Neural progenitor cell (in vitro differentiated cells): ENCODE measurements around the gene LZTFL1. TPM values are rescaled to one million over a fixed set of nuclear protein-coding genes. Genes with fewer than 3 reads are reported as not detected.

Source experiments
- DNase-seq: peaks from one replicate; pipeline ENCODE4 v3.0.0-alpha.2; 2016; ENCODE audit warnings: low spot score
- H2AFZ ChIP-seq: fragments of 200-600 bp; sonication (generic); replicated peaks from 2 replicates; pipeline ENCODE4 v1.6.1; 2016; ENCODE audit warnings: antibody characterized with exemption
- H3F3A ChIP-seq: fragments of 200-600 bp; sonication (generic); 2 replicates; pipeline ENCODE4 v1.6.1; 2016; ENCODE audit warnings: antibody characterized with exemption, low read depth
- H3K27ac ChIP-seq: fragments of 200-600 bp; sonication (generic); 2 replicates; pipeline ENCODE4 v1.5.1; 2016; ENCODE audit warnings: mild to moderate bottlenecking
- H3K27me3 ChIP-seq: fragments of 200-600 bp; sonication (generic); 2 replicates; pipeline ENCODE4 v1.6.1; 2016; ENCODE audit warnings: mild to moderate bottlenecking, moderate library complexity
- H3K36me3 ChIP-seq: fragments of 200-600 bp; sonication (generic); 2 replicates; pipeline ENCODE4 v1.5.1; 2016
- H3K4me1 ChIP-seq: fragments of 200-600 bp; sonication (generic); 2 replicates; pipeline ENCODE4 v1.6.1; 2016; ENCODE audit warnings: mixed run types
- H3K4me2 ChIP-seq: fragments of 200-600 bp; sonication (generic); 2 replicates; pipeline ENCODE4 v1.6.1; 2016
- H3K4me3 ChIP-seq: fragments of 200-600 bp; sonication (generic); 2 replicates; pipeline ENCODE4 v1.5.1; 2016
- H3K79me2 ChIP-seq: fragments of 200-600 bp; sonication (generic); 2 replicates; pipeline ENCODE4 v1.6.1; 2016; ENCODE audit warnings: low read depth
- H3K9ac ChIP-seq: fragments of 200-600 bp; sonication (generic); 2 replicates; pipeline ENCODE4 v1.6.1; 2016
- H3K9me3 ChIP-seq: fragments of 200-600 bp; sonication (generic); 2 replicates; pipeline ENCODE4 v1.5.1; 2016; ENCODE audit warnings: low read depth
- H4K20me1 ChIP-seq: fragments of 200-600 bp; sonication (generic); 2 replicates; pipeline ENCODE4 v1.6.1; 2016; ENCODE audit warnings: low read depth
- H3K27ac Mint-ChIP-seq: 3 replicates; pipeline ENCODE4 v1.8.0; 2021; ENCODE audit warnings: mixed read lengths
- H3K27me3 Mint-ChIP-seq: 2 replicates; pipeline ENCODE4 v1.8.0; 2022; ENCODE audit warnings: low read depth, mild to moderate bottlenecking, inconsistent platforms, moderate library complexity, mixed read lengths; ENCODE audit not compliant: insufficient read depth
- H3K36me3 Mint-ChIP-seq: 3 replicates; pipeline ENCODE4 v1.8.0; 2021; ENCODE audit warnings: mixed read lengths
- H3K4me1 Mint-ChIP-seq: 3 replicates; pipeline ENCODE4 v1.8.0; 2021; ENCODE audit warnings: mixed read lengths
- H3K4me3 Mint-ChIP-seq: 3 replicates; pipeline ENCODE4 v1.8.0; 2021; ENCODE audit warnings: mild to moderate bottlenecking, moderate library complexity, mixed read lengths
- H3K9me3 Mint-ChIP-seq: 3 replicates; pipeline ENCODE4 v1.8.0; 2020; ENCODE audit warnings: mixed read lengths
- EZH2 ChIP-seq: fragments of 200-600 bp; sonication (generic); IDR thresholded peaks from 2 replicates; pipeline ENCODE4 v1.6.1; 2017; ENCODE audit warnings: antibody characterized with exemption, mild to moderate bottlenecking, moderate library complexity
- EZH2phosphoT487 ChIP-seq: fragments of 200-600 bp; sonication (generic); IDR thresholded peaks from 2 replicates; pipeline ENCODE4 v1.6.1; 2017; ENCODE audit warnings: antibody characterized with exemption
- total RNA-seq: library from RNA; depleted of rRNA; stranded (reverse); fragments of >200 nt; gene quantifications from 2 replicates; pipeline ENCODE4 v1.2.3, GENCODE V29; 2015; ENCODE audit warnings: low replicate concordance
- TF ChIP-seq, protein P1 (sequence below): fragments of 200-600 bp; sonication (generic); IDR thresholded peaks from 2 replicates; pipeline ENCODE4 v1.5.1; 2017; ENCODE audit warnings: antibody characterized with exemption, mild to moderate bottlenecking

Gene LZTFL1
- total RNA-seq, 1 donor from 2014 or later: 22.5 TPM

DNA sequence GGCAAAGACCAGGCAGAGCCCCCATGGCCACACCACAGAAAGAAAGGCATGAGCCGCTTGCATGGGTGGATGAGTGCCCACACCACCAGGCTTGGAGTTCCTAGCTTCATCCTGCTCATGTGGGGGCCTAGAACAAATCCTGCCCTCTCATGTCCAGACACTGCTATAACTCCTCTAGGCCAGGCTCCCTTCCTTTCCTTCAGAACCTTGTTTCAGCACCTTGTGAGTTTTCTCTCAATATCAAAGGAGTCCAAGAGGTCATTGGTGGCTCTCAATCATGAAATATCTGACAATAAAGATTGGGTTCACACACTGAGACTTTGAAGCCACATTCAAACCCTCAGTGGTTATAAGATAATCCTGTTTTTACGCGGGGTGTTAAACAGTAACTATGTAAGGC lies 58.3 kb downstream of the LZTFL1 start:
- no peaks in the 10 kb centered on the region for H3K4me1 Mint-ChIP-seq
- H3K27me3 ChIP-seq: no peaks in the 10 kb centered on the region
- no peaks in the 10 kb centered on the region for H3K36me3 Mint-ChIP-seq
- peaks cover 10% of the 10 kb centered on the region for H3K27me3 Mint-ChIP-seq
- TF ChIP-seq EZH2phosphoT487 (no peak), EZH2 (no peak)
- TF ChIP-seq, protein P1, sequence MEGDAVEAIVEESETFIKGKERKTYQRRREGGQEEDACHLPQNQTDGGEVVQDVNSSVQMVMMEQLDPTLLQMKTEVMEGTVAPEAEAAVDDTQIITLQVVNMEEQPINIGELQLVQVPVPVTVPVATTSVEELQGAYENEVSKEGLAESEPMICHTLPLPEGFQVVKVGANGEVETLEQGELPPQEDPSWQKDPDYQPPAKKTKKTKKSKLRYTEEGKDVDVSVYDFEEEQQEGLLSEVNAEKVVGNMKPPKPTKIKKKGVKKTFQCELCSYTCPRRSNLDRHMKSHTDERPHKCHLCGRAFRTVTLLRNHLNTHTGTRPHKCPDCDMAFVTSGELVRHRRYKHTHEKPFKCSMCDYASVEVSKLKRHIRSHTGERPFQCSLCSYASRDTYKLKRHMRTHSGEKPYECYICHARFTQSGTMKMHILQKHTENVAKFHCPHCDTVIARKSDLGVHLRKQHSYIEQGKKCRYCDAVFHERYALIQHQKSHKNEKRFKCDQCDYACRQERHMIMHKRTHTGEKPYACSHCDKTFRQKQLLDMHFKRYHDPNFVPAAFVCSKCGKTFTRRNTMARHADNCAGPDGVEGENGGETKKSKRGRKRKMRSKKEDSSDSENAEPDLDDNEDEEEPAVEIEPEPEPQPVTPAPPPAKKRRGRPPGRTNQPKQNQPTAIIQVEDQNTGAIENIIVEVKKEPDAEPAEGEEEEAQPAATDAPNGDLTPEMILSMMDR: no peak
- H3K4me3 Mint-ChIP-seq: no peak overlapping the region
- no peak overlapping the region for H2AFZ ChIP-seq
- H3K4me2 ChIP-seq: no peak overlapping the region
- H3K9me3 ChIP-seq: no peaks in the 10 kb centered on the region
- no peak for DNase-seq
- H3K9me3 Mint-ChIP-seq: peaks cover 5% of the 10 kb centered on the region
- no peak overlapping the region for H3K4me3 ChIP-seq
- no peaks in the 10 kb centered on the region for H3F3A ChIP-seq
- no peak overlapping the region for H3K27ac ChIP-seq
- H3K27ac Mint-ChIP-seq: no peak overlapping the region
- H4K20me1 ChIP-seq: no peaks in the 10 kb centered on the region
- H3K4me1 ChIP-seq: no peaks in the 10 kb centered on the region
- H3K9ac ChIP-seq: no peak overlapping the region
- H3K36me3 ChIP-seq: no peaks in the 10 kb centered on the region
- no peaks in the 10 kb centered on the region for H3K79me2 ChIP-seq

DNA sequence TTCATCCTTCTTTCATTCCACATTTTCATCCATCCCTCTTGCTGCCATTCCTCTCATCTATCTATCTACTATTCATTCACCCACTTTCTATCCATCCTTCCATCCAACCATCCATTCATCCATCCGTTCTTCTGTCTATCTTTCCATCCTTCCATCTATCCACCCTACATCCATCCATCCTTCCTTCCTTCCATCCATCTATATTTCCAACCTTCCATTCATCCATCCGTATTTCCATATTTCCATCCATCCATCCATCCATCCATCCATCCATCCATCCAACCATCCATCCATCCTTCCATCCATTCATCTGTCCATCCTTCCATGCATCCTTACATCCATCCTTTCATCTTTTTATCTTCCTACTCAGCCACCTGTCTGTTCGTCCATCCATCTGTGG lies 59.5 kb downstream of the LZTFL1 start:
- H3F3A ChIP-seq: no peaks in the 10 kb centered on the region
- no peaks in the 10 kb centered on the region for H3K9me3 ChIP-seq
- H4K20me1 ChIP-seq: no peaks in the 10 kb centered on the region
- peaks cover 3% of the 10 kb centered on the region for H3K9me3 Mint-ChIP-seq
- H3K36me3 ChIP-seq: no peaks in the 10 kb centered on the region
- no peaks in the 10 kb centered on the region for H3K36me3 Mint-ChIP-seq
- peaks cover 11% of the 10 kb centered on the region for H3K27me3 Mint-ChIP-seq
- no peaks in the 10 kb centered on the region for H3K27me3 ChIP-seq
- no peak overlapping the region for H2AFZ ChIP-seq
- H3K27ac ChIP-seq: no peak overlapping the region
- no peak for TF ChIP-seq EZH2phosphoT487
- TF ChIP-seq EZH2: no peak
- TF ChIP-seq, protein P1: no peak
- no peak overlapping the region for H3K4me3 ChIP-seq
- H3K4me1 Mint-ChIP-seq: no peaks in the 10 kb centered on the region
- no peaks in the 10 kb centered on the region for H3K4me1 ChIP-seq
- no peak overlapping the region for H3K9ac ChIP-seq
- no peak overlapping the region for H3K4me3 Mint-ChIP-seq
- no peak overlapping the region for H3K27ac Mint-ChIP-seq
- H3K79me2 ChIP-seq: no peaks in the 10 kb centered on the region
- no peak for DNase-seq
- no peak overlapping the region for H3K4me2 ChIP-seq

DNA sequence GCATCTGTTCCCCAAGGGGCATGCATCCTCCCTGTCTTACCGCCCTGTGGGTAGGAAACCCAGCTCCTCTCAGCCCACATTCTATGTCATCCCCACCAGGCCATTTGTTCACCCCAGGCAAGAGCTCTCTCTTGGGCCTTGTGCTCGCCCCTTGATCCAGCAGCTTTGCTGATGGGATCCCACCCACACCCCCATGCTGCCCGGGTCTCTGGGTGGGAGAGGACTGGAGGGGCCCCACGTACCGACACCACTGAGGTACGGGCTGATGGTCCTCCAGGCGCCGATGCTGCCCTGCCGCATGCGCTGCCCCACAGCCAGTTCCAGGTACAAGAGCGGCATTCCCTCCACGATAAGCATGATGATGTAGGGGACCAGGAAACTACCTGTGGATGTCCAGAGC lies 60.1 kb downstream of the LZTFL1 start:
- H3K27ac Mint-ChIP-seq: no peak overlapping the region
- TF ChIP-seq EZH2phosphoT487 (no peak), EZH2 (no peak)
- TF ChIP-seq, protein P1: no peak
- Histone ChIP-seq H3K9ac (no peak overlapping the region), H3K4me2 (no peak overlapping the region), H3K9me3 (no peaks in the 10 kb centered on the region), H3K27me3 (no peaks in the 10 kb centered on the region), H3K4me3 (no peak overlapping the region), H3K36me3 (no peaks in the 10 kb centered on the region), H3F3A (no peaks in the 10 kb centered on the region), H3K79me2 (no peaks in the 10 kb centered on the region), H4K20me1 (no peaks in the 10 kb centered on the region), H3K4me1 (no peaks in the 10 kb centered on the region), H3K27ac (no peak overlapping the region), H2AFZ (no peak overlapping the region)
- no peaks in the 10 kb centered on the region for H3K36me3 Mint-ChIP-seq
- no peaks in the 10 kb centered on the region for H3K4me1 Mint-ChIP-seq
- DNase-seq: no peak
- H3K4me3 Mint-ChIP-seq: no peak overlapping the region
- H3K27me3 Mint-ChIP-seq: peaks cover 13% of the 10 kb centered on the region
- peaks cover 3% of the 10 kb centered on the region for H3K9me3 Mint-ChIP-seq

DNA sequence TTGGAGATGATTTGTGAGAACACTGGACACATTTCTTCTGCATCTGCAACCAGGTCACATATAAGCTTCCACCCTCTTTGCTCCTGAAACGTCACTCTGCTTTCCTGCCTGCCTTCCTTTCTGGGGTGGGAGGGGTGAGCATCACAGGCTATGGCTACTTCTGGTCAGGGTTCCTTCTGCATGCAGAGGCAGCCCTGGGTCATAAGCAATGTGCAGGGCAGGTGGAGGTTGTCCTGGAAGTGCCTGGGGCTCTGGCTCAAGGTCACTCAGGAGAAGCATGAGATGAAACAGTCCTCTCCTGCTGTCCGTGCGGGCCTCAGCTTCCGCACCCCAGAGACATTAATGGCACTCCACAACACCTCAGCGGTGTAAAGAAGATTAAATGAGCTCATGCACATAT lies 60.6 kb downstream of the LZTFL1 start:
- Histone ChIP-seq H3K27me3 (no peaks in the 10 kb centered on the region), H3K4me1 (no peaks in the 10 kb centered on the region), H3F3A (no peaks in the 10 kb centered on the region), H3K9ac (no peak overlapping the region), H3K79me2 (no peaks in the 10 kb centered on the region), H3K4me3 (no peak overlapping the region), H3K27ac (no peak overlapping the region), H3K4me2 (no peak overlapping the region), H4K20me1 (no peaks in the 10 kb centered on the region), H3K36me3 (no peaks in the 10 kb centered on the region), H2AFZ (no peak overlapping the region), H3K9me3 (no peaks in the 10 kb centered on the region)
- no peaks in the 10 kb centered on the region for H3K36me3 Mint-ChIP-seq
- no peak overlapping the region for H3K27ac Mint-ChIP-seq
- H3K4me1 Mint-ChIP-seq: no peaks in the 10 kb centered on the region
- H3K9me3 Mint-ChIP-seq: peaks cover 3% of the 10 kb centered on the region
- no peak overlapping the region for H3K4me3 Mint-ChIP-seq
- no peak for TF ChIP-seq EZH2
- TF ChIP-seq EZH2phosphoT487: no peak
- TF ChIP-seq, protein P1: no peak
- DNase-seq: no peak
- peaks cover 13% of the 10 kb centered on the region for H3K27me3 Mint-ChIP-seq
